ENCODE results near the gene CCDC40. TPM values are rescaled to one million over a fixed set of nuclear protein-coding genes. Genes with fewer than 3 reads are reported as not detected.

CCDC40 gene
- total and polyA plus RNA-seq, 2 of the 13 experiments (the other 11 are each of a cell fraction or from before 2014, with no cell fraction given): 4.1 to 5.5 TPM

DNA sequence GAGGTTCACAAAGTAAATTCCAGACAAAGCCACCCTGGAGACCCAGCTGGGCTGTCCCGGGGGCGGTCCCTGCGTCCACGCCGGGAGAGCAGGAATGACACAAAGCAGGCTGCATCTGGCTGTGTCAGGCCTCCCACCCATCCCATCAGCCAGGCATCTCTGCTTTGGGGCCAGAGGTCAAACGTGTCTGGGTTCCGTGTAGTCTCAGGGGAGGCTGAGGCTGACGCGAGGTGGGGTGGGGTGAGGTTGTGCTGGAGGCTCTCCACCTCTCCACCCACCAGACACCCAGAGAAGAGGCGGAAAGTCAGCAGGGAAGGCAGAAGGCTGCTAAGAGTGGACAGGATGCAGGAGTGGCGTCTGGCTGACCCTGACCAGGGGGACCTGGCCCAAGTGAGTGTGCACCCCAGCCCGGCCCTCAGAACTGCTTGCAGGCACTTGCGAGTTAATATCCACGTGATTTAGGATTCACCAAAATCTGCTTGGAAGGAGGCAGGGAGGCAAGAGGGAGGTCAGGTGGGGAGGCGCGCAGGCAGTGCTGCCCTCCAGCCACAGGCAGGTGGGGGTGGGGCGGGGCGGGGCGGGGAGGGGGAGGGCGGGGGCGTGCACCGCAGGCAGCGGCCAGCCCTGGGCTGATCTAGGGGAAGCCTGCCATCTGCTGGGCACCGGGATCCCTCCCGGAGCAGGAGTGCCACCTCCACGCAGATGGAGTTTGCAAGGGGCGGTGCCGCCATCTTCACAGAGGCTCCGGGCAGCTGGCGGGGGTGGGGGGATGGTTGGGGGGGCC, 45.1 kb upstream of the CCDC40 start (continued):
- TF ChIP-seq ZBTB40 (IDR thresholded peaks at IDR 0.05) (no peak), ZBTB40 (CRISPR knock-in tag; IDR thresholded peaks at IDR 0.05) (no peak), GFI1 (CRISPR knock-in tag; IDR thresholded peaks at IDR 0.05; ENCODE audit: borderline replicate concordance) (no peak), EHMT2 (IDR thresholded peaks at IDR 0.05; ENCODE audit: borderline replicate concordance, low read depth, low read length) (no peak), SOX13 (IDR thresholded peaks at IDR 0.05) (no peak), SOX13 (CRISPR knock-in tag; conservative IDR thresholded peaks at IDR 0.05 in 1 of 2, IDR thresholded peaks at IDR 0.05 in 1 of 2) (no peak), FOSL2 (CRISPR knock-in tag; IDR thresholded peaks at IDR 0.05) (peak; percentile 10; the same call in 1 of the 2 replicates), ZMYM3 (CRISPR knock-in tag; IDR thresholded peaks at IDR 0.05) (peak; percentile 55; the same call in 1 of the 2 replicates), ZNF567 (CRISPR knock-in tag; IDR thresholded peaks at IDR 0.05; ENCODE audit: borderline replicate concordance) (no peak), ZNF749 (CRISPR knock-in tag; IDR thresholded peaks at IDR 0.05; ENCODE audit: borderline replicate concordance) (peak; percentile 68; the same call in 1 of the 2 replicates), SAFB2 (CRISPR knock-in tag; IDR thresholded peaks at IDR 0.05; ENCODE audit: borderline replicate concordance, low read depth) (no peak; the same call in 1 of the 2 replicates), ZNF883 (CRISPR knock-in tag; IDR thresholded peaks at IDR 0.05; ENCODE audit: not compliant biosample characterization) (no peak)
- TF ChIP-seq, protein P1, sequence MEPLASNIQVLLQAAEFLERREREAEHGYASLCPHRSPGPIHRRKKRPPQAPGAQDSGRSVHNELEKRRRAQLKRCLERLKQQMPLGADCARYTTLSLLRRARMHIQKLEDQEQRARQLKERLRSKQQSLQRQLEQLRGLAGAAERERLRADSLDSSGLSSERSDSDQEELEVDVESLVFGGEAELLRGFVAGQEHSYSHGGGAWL (CRISPR knock-in tag; IDR thresholded peaks at IDR 0.05): no peak
- TF ChIP-seq, protein P2, sequence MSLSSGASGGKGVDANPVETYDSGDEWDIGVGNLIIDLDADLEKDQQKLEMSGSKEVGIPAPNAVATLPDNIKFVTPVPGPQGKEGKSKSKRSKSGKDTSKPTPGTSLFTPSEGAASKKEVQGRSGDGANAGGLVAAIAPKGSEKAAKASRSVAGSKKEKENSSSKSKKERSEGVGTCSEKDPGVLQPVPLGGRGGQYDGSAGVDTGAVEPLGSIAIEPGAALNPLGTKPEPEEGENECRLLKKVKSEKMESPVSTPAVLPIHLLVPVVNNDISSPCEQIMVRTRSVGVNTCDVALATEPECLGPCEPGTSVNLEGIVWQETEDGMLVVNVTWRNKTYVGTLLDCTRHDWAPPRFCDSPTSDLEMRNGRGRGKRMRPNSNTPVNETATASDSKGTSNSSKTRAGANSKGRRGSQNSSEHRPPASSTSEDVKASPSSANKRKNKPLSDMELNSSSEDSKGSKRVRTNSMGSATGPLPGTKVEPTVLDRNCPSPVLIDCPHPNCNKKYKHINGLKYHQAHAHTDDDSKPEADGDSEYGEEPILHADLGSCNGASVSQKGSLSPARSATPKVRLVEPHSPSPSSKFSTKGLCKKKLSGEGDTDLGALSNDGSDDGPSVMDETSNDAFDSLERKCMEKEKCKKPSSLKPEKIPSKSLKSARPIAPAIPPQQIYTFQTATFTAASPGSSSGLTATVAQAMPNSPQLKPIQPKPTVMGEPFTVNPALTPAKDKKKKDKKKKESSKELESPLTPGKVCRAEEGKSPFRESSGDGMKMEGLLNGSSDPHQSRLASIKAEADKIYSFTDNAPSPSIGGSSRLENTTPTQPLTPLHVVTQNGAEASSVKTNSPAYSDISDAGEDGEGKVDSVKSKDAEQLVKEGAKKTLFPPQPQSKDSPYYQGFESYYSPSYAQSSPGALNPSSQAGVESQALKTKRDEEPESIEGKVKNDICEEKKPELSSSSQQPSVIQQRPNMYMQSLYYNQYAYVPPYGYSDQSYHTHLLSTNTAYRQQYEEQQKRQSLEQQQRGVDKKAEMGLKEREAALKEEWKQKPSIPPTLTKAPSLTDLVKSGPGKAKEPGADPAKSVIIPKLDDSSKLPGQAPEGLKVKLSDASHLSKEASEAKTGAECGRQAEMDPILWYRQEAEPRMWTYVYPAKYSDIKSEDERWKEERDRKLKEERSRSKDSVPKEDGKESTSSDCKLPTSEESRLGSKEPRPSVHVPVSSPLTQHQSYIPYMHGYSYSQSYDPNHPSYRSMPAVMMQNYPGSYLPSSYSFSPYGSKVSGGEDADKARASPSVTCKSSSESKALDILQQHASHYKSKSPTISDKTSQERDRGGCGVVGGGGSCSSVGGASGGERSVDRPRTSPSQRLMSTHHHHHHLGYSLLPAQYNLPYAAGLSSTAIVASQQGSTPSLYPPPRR (CRISPR knock-in tag; IDR thresholded peaks at IDR 0.05; ENCODE audit: borderline replicate concordance): no peak
